IPS DF 4.7 (cell line): ENCODE data around the gene DISP2.

ENCODE experiments used
- DNase-seq: peaks from one replicate; pipeline ENCODE4 v3.0.0-alpha.2; 2013; ENCODE audit warnings: low spot score; ENCODE audit errors: extremely low read depth

DISP2 gene

DNA sequence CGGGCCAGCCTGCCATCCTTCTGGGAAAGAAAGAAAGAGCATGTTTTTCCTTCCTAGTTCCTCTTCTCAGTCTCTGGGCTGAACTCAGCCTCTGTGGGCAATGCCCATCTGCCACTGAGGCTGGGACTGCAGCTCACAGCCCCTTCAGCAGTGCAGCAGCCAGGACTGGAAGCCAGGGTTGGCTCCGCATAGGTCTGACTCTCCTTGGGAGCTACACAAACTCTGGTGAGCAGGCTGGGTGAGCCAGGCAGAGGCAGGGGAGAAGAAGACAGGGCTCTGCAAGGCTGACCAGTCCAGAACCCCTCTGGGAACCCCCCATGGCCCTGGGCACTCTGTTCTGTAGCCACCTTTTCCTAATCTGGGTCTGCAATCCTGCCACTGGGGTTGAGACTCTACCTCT, 3.6 kb downstream of the DISP2 start:
- no peak for DNase-seq

GRCh38 chr15:40363611-40364010, 5.6 kb downstream of the DISP2 start:
- DNase-seq, result no peak

GRCh38 chr15:40364251-40364650, 6.2 kb downstream of the DISP2 start:
- no peak for DNase-seq

DNA sequence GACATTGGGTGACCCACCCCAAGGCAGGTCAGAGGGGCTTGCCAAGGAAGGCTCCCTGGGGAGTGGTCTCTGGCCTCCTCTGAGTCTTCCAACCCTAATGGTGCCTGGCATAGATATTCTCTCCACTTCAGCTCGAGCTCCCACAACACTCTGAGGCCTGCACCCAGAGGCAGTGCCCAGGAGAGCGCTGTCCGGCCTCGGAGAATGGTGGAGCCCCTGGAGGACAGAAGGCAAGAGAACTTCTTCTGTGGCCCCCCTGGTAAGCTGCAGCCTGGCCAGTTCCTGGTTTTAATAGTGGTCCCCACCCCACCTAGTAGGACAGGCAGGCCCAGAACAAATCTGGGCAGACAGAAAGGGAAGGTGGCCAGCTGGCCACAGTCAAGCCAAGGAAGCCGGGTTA, 7.0 kb downstream of the DISP2 start:
- no peak for DNase-seq

DNA sequence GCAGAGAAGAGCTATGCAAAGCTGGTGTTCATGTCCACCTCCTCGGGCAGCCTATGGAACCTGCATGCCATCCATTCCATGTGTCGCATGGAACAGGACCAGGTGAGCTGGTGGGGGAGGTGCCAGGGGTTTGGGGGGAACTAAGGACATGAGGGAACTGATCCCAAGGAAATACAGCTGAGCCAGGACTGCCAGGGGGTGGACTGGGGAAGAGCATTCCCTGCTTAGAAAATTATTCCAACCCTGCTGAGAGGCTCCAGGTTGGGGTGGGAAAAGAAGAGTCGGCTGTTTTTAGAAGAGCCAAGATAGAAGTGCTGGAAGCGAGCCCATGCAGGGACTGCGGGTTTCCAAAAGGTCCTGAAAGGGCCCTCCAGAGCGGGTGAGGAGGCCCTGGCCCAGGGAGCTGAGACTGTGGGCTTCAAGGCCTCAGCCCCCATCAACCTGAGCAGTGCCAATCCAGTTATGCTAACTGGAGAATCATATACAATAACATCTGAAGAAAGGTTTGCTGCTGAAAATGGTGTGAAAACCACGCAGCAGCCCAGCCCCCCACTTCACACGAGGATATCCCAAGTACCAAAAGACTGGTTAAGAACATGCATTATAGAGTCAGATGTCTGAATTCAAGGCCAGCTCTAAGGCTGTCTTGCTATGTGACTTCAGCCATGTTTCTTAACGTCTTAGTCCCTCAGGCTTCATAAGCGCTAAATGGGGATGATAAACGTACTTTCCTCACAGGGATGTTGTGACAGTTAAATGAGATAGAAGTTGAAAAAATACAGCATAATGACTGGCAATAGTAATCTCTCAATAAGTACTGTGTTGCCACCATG, 7.8 kb downstream of the DISP2 start:
- no peak for DNase-seq

GRCh38 chr15:40366457-40367370, 8.7 kb downstream of the DISP2 start:
- no peak for DNase-seq

- DNase-seq, result no peak
Measured at GRCh38 chr15:40367371-40367685, 9.3 kb downstream of the DISP2 start.

GRCh38 chr15:40367686-40368611, 9.9 kb downstream of the DISP2 start:
- DNase-seq, result no peak

GRCh38 chr15:40368719-40369473, 10.9 kb downstream of the DISP2 start:
- DNase-seq, result no peak

GRCh38 chr15:40369474-40369869, 11.5 kb downstream of the DISP2 start:
- DNase-seq, result no peak

DNA sequence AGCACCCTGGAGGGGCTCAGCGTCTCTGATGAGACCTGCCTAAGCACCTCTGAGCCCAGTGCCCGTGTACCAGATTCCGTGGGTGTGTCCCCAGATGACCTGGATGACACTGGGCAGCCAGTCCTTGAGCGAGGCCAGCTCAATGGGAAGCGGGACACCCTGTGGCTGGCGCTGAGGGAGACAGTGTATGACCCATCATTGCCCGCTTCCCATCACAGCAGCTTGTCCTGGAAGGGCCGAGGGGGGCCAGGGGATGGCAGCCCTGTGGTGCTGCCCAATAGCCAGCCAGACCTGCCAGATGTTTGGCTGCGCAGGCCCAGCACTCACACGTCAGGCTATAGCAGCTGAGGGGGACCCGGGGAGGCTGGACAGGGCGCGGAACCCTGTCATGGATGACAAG, 12.0 kb downstream of the DISP2 start:
- no peak for DNase-seq

GRCh38 chr15:40372981-40373380, 15.0 kb downstream of the DISP2 start:
- DNase-seq, result no peak

DNA sequence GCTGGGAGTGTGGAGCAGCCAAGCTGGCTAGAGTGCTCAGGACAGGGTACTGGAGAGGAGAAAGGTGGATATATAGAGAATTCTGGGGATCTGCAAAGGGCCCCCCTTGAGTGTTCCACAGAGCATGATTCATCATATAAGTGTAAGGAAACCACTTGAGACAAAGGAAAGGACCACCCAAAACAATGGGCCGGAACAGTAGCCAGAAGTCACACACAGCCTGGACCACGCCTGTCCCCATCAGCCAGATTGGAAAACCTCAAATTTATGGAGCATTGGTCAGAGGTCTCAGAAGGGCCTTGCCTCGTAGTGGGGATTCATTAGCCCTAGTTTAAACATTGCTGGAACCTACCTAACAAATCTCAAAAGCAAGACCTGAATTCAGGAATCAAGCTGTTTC, 19.6 kb downstream of the DISP2 start:
- no peak for DNase-seq

DNA sequence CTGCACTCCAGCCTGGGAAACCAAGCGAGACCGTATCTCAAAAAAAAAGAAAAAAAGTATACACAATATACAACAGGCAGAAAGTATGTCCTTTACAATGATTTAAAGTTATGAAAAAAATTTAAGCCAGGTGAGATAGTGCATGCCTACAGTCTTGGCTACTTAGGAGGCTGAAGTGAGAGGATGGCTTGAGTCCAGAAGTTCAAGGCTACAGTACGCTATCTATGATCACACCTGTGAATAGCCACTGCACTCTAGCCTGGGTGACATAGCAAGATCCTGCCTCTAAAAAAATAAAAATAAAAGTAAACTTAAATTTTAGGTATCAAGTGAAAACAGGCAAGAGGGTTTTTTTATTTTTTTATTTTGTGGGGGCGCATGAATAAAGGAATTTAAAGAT, 21.4 kb downstream of the DISP2 start:
- DNase-seq, result no peak

DNA sequence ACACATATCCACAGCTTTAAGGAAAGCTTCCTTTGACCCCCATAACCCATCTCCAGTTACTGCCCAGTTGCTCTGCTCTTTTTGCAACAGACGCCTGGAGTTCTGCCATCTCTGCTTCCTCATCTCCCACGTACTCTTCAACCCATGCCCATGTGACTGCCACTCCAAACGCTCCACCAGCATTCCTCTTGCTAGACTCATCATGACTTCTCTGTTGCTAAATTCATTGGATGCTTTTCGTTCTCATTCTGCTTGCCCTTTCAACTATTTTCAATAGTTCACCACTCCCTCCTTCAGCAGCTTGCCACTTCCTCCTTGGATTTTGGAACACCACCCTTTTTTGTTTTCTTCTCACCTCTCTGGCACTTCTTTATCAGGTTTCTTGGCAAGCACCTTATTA, 21.8 kb downstream of the DISP2 start:
- no peak for DNase-seq

DNA sequence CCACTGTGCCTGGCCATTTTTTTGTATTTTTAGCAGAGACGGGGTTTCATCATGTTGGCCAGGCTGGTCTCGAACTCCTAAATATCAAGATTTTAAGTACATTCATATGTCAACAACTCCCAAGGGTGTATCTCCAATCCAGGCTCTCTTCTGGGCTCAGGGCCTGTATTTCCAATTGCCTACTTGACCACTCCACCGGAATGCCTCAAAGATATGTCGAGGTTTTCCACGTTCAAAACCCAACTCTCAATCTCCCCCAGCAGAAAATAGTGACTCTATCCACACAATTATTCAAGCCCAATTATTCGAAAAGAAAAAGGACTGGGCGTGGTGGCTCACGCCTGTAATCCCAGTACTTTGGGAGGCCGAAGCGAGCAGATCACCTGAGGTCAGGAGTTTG, 22.6 kb downstream of the DISP2 start:
- no peak for DNase-seq

GRCh38 chr15:40381818-40382529, 24.0 kb downstream of the DISP2 start:
- DNase-seq, result no peak

DNA sequence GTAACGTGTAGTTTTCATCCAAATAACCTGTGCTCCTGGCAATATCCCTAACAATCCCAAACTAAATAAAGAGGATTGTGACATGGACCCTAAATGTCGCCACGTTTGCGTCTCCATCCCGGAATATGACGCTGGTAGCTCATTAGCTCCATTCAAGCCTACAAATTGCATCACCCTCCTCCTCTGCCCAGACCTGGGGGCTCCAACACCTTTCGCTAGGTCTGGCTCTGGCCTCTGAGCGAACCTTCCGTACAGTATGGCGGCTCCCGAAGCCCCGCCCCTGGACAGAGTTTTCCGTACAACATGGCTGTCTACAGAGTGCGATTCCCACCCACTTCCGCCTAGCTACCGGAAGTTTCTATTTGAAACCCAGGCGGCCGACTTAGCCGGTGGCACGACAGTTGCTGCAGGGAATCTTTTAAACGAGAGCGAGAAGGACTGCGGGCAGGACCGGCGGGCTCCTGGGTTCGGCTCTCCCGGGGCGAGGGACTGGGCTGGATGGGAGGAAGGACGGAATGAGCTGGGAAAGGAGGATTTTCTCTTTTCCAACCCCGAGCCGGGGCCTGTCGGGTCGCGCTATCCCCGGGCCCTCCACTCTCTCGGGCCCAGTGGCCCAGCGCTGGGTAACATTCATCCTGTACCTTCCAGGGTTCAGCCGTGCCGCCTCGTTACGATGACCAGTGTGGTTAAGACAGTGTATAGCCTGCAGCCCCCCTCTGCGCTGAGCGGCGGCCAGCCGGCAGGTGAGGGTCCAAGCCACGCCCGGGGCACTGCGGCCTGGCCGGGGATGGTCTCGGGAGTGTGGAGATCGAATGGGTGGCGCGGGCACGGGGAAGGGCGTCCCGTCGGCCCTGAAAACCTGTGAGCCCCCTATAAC, 24.8 kb downstream of the DISP2 start, which contains the start of gene KNSTRN:
Gene KNSTRN, plus strand, starts transcription at position 142 of the 877 bp plus-strand sequence. Its CDS starts 115 bp downstream, at position 257.
- DNase-seq, result peak; percentile 81

- no peak for DNase-seq
Measured at GRCh38 chr15:40386480-40386879, 28.5 kb downstream of the DISP2 start.
